RWPE2 (cell line): ENCODE results near the gene PNPLA6.
A peak's percentile ranks its signal among the peaks of the same experiment; 100 is the strongest.

ENCODE experiments used
- ATAC-seq: fragments of 200-7000 bp; cut with Tn5 transposase; 3 replicates; pipeline ENCODE4 v1.9.1; 2021; ENCODE audit warnings: low read depth
- DNase-seq: peaks from one replicate; pipeline ENCODE4 v3.0.0-alpha.2; 2020; ENCODE audit warnings: low spot score
- H3K27ac ChIP-seq: fragments of 450-650 bp; 2 replicates; pipeline ENCODE4 v1.5.1; 2017; ENCODE audit warnings: mild to moderate bottlenecking; ENCODE audit not compliant: poor library complexity, severe bottlenecking
- H3K27me3 ChIP-seq: fragments of 250-450 bp; sonication (Bioruptor Pico); 2 replicates; pipeline ENCODE4 v1.5.1; 2021; ENCODE audit warnings: mild to moderate bottlenecking, moderate library complexity; ENCODE audit not compliant: insufficient read depth, poor library complexity, severe bottlenecking
- H3K36me3 ChIP-seq: fragments of 250-450 bp; sonication (Bioruptor Pico); 2 replicates; pipeline ENCODE4 v1.5.1; 2020; ENCODE audit warnings: low read depth, mild to moderate bottlenecking, moderate library complexity
- H3K4me1 ChIP-seq: fragments of 250-450 bp; sonication (Bioruptor Pico); 2 replicates; pipeline ENCODE4 v1.5.1; 2021; ENCODE audit warnings: mild to moderate bottlenecking, moderate library complexity; ENCODE audit not compliant: insufficient read depth, poor library complexity, severe bottlenecking
- H3K4me3 ChIP-seq: fragments of 250-450 bp; sonication (Bioruptor Pico); 2 replicates; pipeline ENCODE4 v1.5.1; 2021; ENCODE audit warnings: mild to moderate bottlenecking, moderate library complexity; ENCODE audit not compliant: severe bottlenecking
- H3K9me3 ChIP-seq: fragments of 250-450 bp; sonication (Bioruptor Pico); 2 replicates; pipeline ENCODE4 v1.5.1; 2021; ENCODE audit warnings: mild to moderate bottlenecking, moderate library complexity; ENCODE audit not compliant: severe bottlenecking
- TF ChIP-seq, protein P1 (sequence below): fragments of 450-650 bp; IDR thresholded peaks from one replicate; pipeline ENCODE4 v1.5.1; 2017; ENCODE audit warnings: mild to moderate bottlenecking, moderate library complexity; ENCODE audit not compliant: poor library complexity, severe bottlenecking

Gene PNPLA6

GRCh38 chr19:7492142-7492541 is 43.4 kb upstream of the PNPLA6 start:
- peaks cover 8% of the 10 kb centered on the region for H3K4me1 ChIP-seq
- TF ChIP-seq, protein P1, sequence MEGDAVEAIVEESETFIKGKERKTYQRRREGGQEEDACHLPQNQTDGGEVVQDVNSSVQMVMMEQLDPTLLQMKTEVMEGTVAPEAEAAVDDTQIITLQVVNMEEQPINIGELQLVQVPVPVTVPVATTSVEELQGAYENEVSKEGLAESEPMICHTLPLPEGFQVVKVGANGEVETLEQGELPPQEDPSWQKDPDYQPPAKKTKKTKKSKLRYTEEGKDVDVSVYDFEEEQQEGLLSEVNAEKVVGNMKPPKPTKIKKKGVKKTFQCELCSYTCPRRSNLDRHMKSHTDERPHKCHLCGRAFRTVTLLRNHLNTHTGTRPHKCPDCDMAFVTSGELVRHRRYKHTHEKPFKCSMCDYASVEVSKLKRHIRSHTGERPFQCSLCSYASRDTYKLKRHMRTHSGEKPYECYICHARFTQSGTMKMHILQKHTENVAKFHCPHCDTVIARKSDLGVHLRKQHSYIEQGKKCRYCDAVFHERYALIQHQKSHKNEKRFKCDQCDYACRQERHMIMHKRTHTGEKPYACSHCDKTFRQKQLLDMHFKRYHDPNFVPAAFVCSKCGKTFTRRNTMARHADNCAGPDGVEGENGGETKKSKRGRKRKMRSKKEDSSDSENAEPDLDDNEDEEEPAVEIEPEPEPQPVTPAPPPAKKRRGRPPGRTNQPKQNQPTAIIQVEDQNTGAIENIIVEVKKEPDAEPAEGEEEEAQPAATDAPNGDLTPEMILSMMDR, result no peak
- DNase-seq, result no peak
- H3K36me3 ChIP-seq, result no peaks in the 10 kb centered on the region
- ATAC-seq, result no peak
- no peak overlapping the region for H3K4me3 ChIP-seq
- no peaks in the 10 kb centered on the region for H3K9me3 ChIP-seq
- H3K27me3 ChIP-seq, result no peaks in the 10 kb centered on the region
- H3K27ac ChIP-seq, result no peak overlapping the region

- ATAC-seq (no peak), DNase-seq (no peak)
- TF ChIP-seq, protein P1, result no peak
- Histone ChIP-seq H3K27me3 (no peaks in the 10 kb centered on the region), H3K4me3 (no peak overlapping the region), H3K27ac (no peak overlapping the region), H3K9me3 (no peaks in the 10 kb centered on the region), H3K36me3 (no peaks in the 10 kb centered on the region), H3K4me1 (peaks cover 8% of the 10 kb centered on the region)
Observed at GRCh38 chr19:7492558-7492957, 43.0 kb upstream of the PNPLA6 start.

GRCh38 chr19:7494416-7495098 is 41.0 kb upstream of the PNPLA6 start:
- H3K9me3 ChIP-seq, result no peaks in the 10 kb centered on the region
- TF ChIP-seq, protein P1, result no peak
- no peaks in the 10 kb centered on the region for H3K36me3 ChIP-seq
- H3K4me3 ChIP-seq, result no peak overlapping the region
- peak; percentile 71 for ATAC-seq
- H3K4me1 ChIP-seq, result peaks cover 8% of the 10 kb centered on the region
- DNase-seq, result no peak
- no peaks in the 10 kb centered on the region for H3K27me3 ChIP-seq
- peak overlapping the region; percentile 55 for H3K27ac ChIP-seq

DNA sequence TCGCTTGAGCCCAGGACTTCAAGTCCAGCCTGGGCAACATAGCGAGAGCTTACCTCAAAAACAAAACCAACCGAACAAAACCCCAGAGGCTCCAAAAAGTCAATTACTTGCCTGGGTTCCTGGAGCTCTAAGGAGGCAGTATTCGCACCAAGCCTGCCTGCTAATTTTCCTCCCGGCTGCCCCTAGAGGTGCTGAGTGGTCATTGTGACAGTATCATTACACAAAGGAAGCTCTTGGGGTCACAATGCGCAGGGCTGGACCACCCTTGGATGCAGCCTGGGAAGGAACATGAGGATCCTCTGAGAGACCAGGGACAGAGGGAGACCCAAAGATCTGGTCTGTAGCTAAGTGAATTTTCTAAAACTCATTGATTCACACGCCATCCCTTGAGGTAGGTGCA is 38.2 kb upstream of the PNPLA6 start:
- H3K9me3 ChIP-seq, result no peaks in the 10 kb centered on the region
- TF ChIP-seq, protein P1, result peak; percentile 27
- DNase-seq (no peak), ATAC-seq (peak; percentile 20; the same call in 1 of the 3 replicates)
- H3K4me3 ChIP-seq, result no peak overlapping the region
- H3K27ac ChIP-seq, result no peak overlapping the region
- no peaks in the 10 kb centered on the region for H3K27me3 ChIP-seq
- H3K36me3 ChIP-seq, result no peaks in the 10 kb centered on the region
- H3K4me1 ChIP-seq, result peaks cover 8% of the 10 kb centered on the region

- ATAC-seq (peak; percentile 66), DNase-seq (peak; percentile 84)
- no peaks in the 10 kb centered on the region for H3K27me3 ChIP-seq
- no peak overlapping the region for H3K27ac ChIP-seq
- H3K4me3 ChIP-seq, result peak overlapping the region; percentile 33
- TF ChIP-seq, protein P1, result no peak
- H3K36me3 ChIP-seq, result no peaks in the 10 kb centered on the region
- no peaks in the 10 kb centered on the region for H3K9me3 ChIP-seq
- peaks cover 3% of the 10 kb centered on the region for H3K4me1 ChIP-seq
Observed at GRCh38 chr19:7500811-7501450, 34.6 kb upstream of the PNPLA6 start.
